Gastroesophageal sphincter (tissue), 3 donors: Measurements from ENCODE around the gene RHOG.

ENCODE experiments used
- CTCF ChIP-seq, 4 experiments: fragments of 200-600 bp in 2 of 4; fragments of 450-650 bp in 2 of 4; sonication (generic) in 1 of 4; IDR thresholded peaks; one replicate each; pipeline ENCODE4 v1.5.1; 2017 to 2019; ENCODE audit warnings: antibody characterized with exemption in 4 of 4, mild to moderate bottlenecking in 2 of 4, moderate library complexity in 2 of 4
- EP300 ChIP-seq: sonication (generic); formaldehyde crosslinking; IDR thresholded peaks from one replicate; pipeline ENCODE4 v1.6.1; 2017; ENCODE audit warnings: antibody characterized with exemption, mild to moderate bottlenecking
- POLR2A ChIP-seq, 2 donors: fragments of 450-650 bp; IDR thresholded peaks; one replicate each; pipeline ENCODE4 v1.6.1; 2017; ENCODE audit warnings: antibody characterized with exemption in 2 of 2, mild to moderate bottlenecking in 2 of 2, moderate library complexity in 1 of 2

DNA sequence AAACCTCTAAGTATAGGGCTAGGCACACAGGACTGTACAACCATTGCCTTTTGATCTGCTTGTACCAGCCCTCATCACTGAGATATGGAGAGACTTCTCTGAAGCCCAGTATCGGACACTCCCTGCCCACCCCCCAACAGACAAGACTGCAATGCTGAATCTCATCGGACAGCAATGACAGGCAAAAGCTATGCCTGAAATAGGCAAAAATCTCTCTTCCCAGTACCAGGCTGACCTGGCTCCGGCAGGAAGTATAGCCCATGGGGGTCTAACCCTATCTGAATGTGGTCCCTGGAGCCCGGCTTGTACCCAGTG, 6.5 kb downstream of the RHOG start:
- TF ChIP-seq POLR2A (IDR thresholded peaks at IDR 0.05) (no peak), CTCF (IDR thresholded peaks at IDR 0.05) (no peak), EP300 (no peak)
